ENCODE results near the gene NEMP1.

DNA sequence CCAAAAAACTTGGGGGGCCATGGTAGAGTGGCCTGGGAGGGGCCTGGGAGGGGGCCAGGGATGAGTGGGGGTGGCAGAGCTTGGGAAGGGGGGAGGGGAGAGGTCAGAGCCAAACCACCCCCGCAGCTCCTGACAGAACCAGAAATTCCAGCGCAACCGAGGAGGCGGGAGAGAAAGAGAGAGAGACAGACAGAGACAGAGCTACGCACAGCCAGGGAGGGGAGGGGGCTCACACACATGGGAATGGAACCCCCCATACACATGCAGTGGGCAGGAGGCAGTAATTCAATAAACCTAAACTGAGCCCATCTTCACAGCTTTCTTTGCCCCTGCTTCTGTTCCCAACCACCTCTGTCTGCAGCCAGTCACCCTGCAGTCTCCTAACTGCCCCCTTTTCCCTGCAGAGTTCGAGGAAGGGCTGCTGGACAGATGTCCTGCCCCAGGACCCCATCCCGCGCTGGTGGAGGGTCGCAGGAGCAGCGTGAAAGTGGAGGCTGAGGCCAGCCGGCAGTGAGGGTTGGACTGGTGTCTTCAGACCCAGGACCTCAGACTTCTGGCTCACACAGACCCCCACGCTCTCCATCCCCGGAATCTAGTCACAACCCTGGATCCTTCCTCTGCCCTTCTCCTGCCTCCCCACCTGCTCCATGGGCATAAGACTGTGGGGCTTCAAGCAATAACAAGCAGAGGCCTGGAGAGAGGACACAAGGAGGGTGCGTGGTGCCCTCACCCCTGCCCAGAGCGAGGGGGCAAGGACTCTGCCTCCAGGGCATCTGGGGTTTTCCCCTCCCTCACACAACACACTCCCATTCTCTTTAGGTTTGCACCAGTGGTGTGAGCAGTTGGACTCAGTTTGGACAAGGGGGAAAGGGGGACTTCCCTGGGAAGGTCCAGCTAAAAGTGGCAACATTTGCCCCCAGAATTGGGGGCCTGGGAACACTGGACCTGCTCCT, 15.9 kb upstream of the NEMP1 start:
- TF ChIP-seq, protein P1, sequence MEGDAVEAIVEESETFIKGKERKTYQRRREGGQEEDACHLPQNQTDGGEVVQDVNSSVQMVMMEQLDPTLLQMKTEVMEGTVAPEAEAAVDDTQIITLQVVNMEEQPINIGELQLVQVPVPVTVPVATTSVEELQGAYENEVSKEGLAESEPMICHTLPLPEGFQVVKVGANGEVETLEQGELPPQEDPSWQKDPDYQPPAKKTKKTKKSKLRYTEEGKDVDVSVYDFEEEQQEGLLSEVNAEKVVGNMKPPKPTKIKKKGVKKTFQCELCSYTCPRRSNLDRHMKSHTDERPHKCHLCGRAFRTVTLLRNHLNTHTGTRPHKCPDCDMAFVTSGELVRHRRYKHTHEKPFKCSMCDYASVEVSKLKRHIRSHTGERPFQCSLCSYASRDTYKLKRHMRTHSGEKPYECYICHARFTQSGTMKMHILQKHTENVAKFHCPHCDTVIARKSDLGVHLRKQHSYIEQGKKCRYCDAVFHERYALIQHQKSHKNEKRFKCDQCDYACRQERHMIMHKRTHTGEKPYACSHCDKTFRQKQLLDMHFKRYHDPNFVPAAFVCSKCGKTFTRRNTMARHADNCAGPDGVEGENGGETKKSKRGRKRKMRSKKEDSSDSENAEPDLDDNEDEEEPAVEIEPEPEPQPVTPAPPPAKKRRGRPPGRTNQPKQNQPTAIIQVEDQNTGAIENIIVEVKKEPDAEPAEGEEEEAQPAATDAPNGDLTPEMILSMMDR (conservative IDR thresholded peaks at IDR 0.05; ENCODE audit: low read length) = no peak
- TF ChIP-seq EZH2phosphoT487 (IDR thresholded peaks at IDR 0.05; ENCODE audit: borderline replicate concordance) = no peak
